GM21576 (cell line): ENCODE results near the gene CLEC18C.
"Not testable (repeated sequence)": the region's sequence is repeated elsewhere in the genome, so short reads cannot be mapped to it uniquely, and the experiment has no call there.

Experiments
- ATAC-seq: cut with Tn5 transposase; IDR thresholded peaks from one replicate; pipeline ENCODE4 v1.9.1; 2021; ENCODE audit warnings: mild to moderate bottlenecking, moderate library complexity; ENCODE audit not compliant: unreplicated experiment

Gene CLEC18C

GRCh38 chr16:70159355-70160348, 13.9 kb upstream of the CLEC18C start:
- ATAC-seq, result no peak

- ATAC-seq, result no peak
These were observed 13.2 kb upstream of the CLEC18C start for GRCh38 chr16:70160388-70160787.

- no peak for ATAC-seq
These were observed 12.8 kb upstream of the CLEC18C start for GRCh38 chr16:70160821-70161220.

GRCh38 chr16:70161350-70161749, 12.2 kb upstream of the CLEC18C start:
- no peak for ATAC-seq

- no peak for ATAC-seq
These were observed 11.5 kb upstream of the CLEC18C start for GRCh38 chr16:70162041-70162451.

- no peak for ATAC-seq
These were observed 10.0 kb upstream of the CLEC18C start for GRCh38 chr16:70163596-70163995.

- ATAC-seq, result not testable (repeated sequence)
These were observed 6.9 kb upstream of the CLEC18C start for GRCh38 chr16:70166688-70167087.

- ATAC-seq, result not testable (repeated sequence)
These were observed 329 bp downstream of the CLEC18C start for GRCh38 chr16:70173916-70174315.

- not testable (repeated sequence) for ATAC-seq
These were observed 873 bp downstream of the CLEC18C start for GRCh38 chr16:70174387-70174932.

GRCh38 chr16:70187858-70188607, 14.4 kb downstream of the CLEC18C start:
- ATAC-seq, result not testable (repeated sequence)

GRCh38 chr16:70188608-70188915, 15.0 kb downstream of the CLEC18C start:
- not testable (repeated sequence) for ATAC-seq

GRCh38 chr16:70190574-70190973, 17.0 kb downstream of the CLEC18C start:
- not testable (repeated sequence) for ATAC-seq

- ATAC-seq, result not testable (repeated sequence)
These were observed 23.2 kb downstream of the CLEC18C start for GRCh38 chr16:70196683-70197300.

- ATAC-seq, result not testable (repeated sequence)
These were observed 24.0 kb downstream of the CLEC18C start for GRCh38 chr16:70197611-70198010.

GRCh38 chr16:70198230-70198629, 24.6 kb downstream of the CLEC18C start:
- not testable (repeated sequence) for ATAC-seq

GRCh38 chr16:70198666-70199065, 25.1 kb downstream of the CLEC18C start:
- not testable (repeated sequence) for ATAC-seq

GRCh38 chr16:70199170-70199569, 25.6 kb downstream of the CLEC18C start:
- ATAC-seq, result not testable (repeated sequence)

GRCh38 chr16:70200063-70200462, 26.5 kb downstream of the CLEC18C start:
- ATAC-seq, result not testable (repeated sequence)

GRCh38 chr16:70203508-70203907, 29.9 kb downstream of the CLEC18C start:
- not testable (repeated sequence) for ATAC-seq

GRCh38 chr16:70204010-70204409, 30.4 kb downstream of the CLEC18C start:
- not testable (repeated sequence) for ATAC-seq
